Astrocyte (in vitro differentiated cells and primary cell): ENCODE results near the gene SLC39A5. TPM values are rescaled to one million over a fixed set of nuclear protein-coding genes. Genes with fewer than 3 reads are reported as not detected.

Experiments
- DNase-seq: peaks from one replicate; pipeline ENCODE4 v3.0.0-alpha.2; 2010; ENCODE audit warnings: low read depth
- FAIRE-seq: peaks from 2 replicates; lab custom pipeline; 2011; peaks lifted over from hg19 to GRCh38; lab: Jason Lieb, UNC
- H2AFZ ChIP-seq: 2 replicates; pipeline ENCODE4 v1.6.0; 2012; ENCODE audit warnings: low read depth, low read length, inconsistent platforms
- H3K27ac ChIP-seq: 2 replicates; pipeline ENCODE4 v1.5.1; 2011; ENCODE audit warnings: low read depth, low read length, inconsistent platforms
- H3K27me3 ChIP-seq: 2 replicates; pipeline ENCODE4 v1.6.0; 2011; ENCODE audit warnings: low read length, inconsistent platforms; ENCODE audit not compliant: insufficient read depth
- H3K36me3 ChIP-seq: 2 replicates; pipeline ENCODE4 v1.5.1; 2011; ENCODE audit warnings: low read length, inconsistent platforms; ENCODE audit not compliant: insufficient read depth
- H3K4me1 ChIP-seq: 2 replicates; pipeline ENCODE4 v1.5.1; 2011; ENCODE audit warnings: low read length, inconsistent platforms; ENCODE audit not compliant: insufficient read depth
- H3K4me2 ChIP-seq: 2 replicates; pipeline ENCODE4 v1.6.0; 2012; ENCODE audit warnings: low read length, inconsistent platforms
- H3K4me3 ChIP-seq: 2 replicates; pipeline ENCODE4 v1.5.1; 2011; ENCODE audit warnings: low read depth, mild to moderate bottlenecking, low read length, inconsistent platforms; ENCODE audit not compliant: insufficient read depth
- H3K79me2 ChIP-seq: 2 replicates; pipeline ENCODE4 v1.6.0; 2012; ENCODE audit warnings: mild to moderate bottlenecking, low read length, inconsistent platforms; ENCODE audit not compliant: insufficient read depth
- H3K9ac ChIP-seq: 2 replicates; pipeline ENCODE4 v1.6.0; 2012; ENCODE audit warnings: mild to moderate bottlenecking, low read length, inconsistent platforms
- H3K9me3 ChIP-seq: 2 replicates; pipeline ENCODE4 v1.5.1; 2012; ENCODE audit warnings: low read depth, mild to moderate bottlenecking, low read length, inconsistent platforms; ENCODE audit not compliant: insufficient read depth
- H4K20me1 ChIP-seq: 2 replicates; pipeline ENCODE4 v1.6.0; 2012; ENCODE audit warnings: low read length, inconsistent platforms; ENCODE audit not compliant: insufficient read depth
- H3K27ac Mint-ChIP-seq: one replicate; pipeline ENCODE4 v1.8.0; 2021; ENCODE audit warnings: mild to moderate bottlenecking, mixed read lengths; ENCODE audit not compliant: unreplicated experiment
- H3K27me3 Mint-ChIP-seq: one replicate; pipeline ENCODE4 v1.8.0; 2021; ENCODE audit warnings: low read depth, mixed read lengths; ENCODE audit not compliant: unreplicated experiment
- H3K36me3 Mint-ChIP-seq: one replicate; pipeline ENCODE4 v1.8.0; 2021; ENCODE audit warnings: low read depth, mixed read lengths; ENCODE audit not compliant: unreplicated experiment
- H3K4me1 Mint-ChIP-seq: one replicate; pipeline ENCODE4 v1.8.0; 2021; ENCODE audit warnings: low read depth, mixed read lengths; ENCODE audit not compliant: unreplicated experiment
- H3K4me3 Mint-ChIP-seq: one replicate; pipeline ENCODE4 v1.8.0; 2021; ENCODE audit warnings: mild to moderate bottlenecking, moderate library complexity, mixed read lengths; ENCODE audit not compliant: unreplicated experiment
- H3K9me3 Mint-ChIP-seq: one replicate; pipeline ENCODE4 v1.8.0; 2021; ENCODE audit warnings: mild to moderate bottlenecking, mixed read lengths; ENCODE audit not compliant: unreplicated experiment
- EZH2 ChIP-seq: IDR thresholded peaks from 2 replicates; pipeline ENCODE4 v1.6.1; 2012; ENCODE audit warnings: mild to moderate bottlenecking, low read length, inconsistent platforms; ENCODE audit not compliant: insufficient read depth
- total RNA-seq: library from RNA; stranded (reverse); gene quantifications from 2 replicates; pipeline ENCODE4 v1.2.1, GENCODE V29; 2021
- TF ChIP-seq, protein P1 (sequence below): IDR thresholded peaks from 2 replicates; pipeline ENCODE4 v1.5.1; 2011; ENCODE audit warnings: low read depth, mild to moderate bottlenecking, inconsistent platforms, low read length, moderate library complexity; ENCODE audit not compliant: insufficient read depth

The SLC39A5 gene
- total RNA-seq, 1 donor from 2014 or later = 0.39 TPM

DNA sequence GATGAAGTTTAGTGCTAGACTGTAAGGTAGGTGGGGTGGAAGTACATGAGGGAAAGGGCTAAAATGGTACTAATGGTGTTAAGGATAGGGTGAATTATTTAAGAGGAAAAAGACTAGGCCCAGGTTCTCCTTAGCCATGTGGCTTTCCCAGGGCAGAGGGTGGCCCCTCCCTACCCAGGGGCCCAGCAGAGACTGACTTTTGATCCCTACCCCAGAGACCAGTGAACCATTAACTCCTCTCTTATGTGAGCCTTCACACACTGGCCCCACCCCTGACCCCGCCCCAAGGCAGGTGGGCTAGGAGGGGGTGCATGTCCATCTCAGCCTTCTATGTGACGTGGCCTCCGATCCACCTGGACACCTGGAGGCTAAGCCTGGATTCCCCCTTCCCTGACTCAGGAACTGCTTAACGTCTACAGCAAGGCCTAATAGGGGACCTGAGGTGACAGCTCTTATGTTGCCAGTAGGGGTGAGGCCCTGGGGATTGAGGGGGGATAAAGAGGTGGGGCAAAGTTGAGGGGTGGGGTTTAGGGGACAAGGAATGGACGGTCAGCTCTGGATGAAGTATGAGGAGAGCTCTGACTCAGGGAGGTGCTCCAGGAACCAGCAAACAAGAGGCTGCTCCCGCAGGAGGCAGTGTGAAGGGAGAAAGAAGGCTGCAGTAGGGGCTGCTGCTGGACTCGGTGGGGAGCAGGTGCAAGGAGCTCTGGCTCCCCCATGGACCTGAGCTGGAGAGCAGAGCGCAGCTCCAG lies 757 bp downstream of the SLC39A5 start:
- no peaks in the 10 kb centered on the region for H3K9me3 ChIP-seq
- H3K4me1 Mint-ChIP-seq = no peaks in the 10 kb centered on the region
- H3K4me2 ChIP-seq = no peak overlapping the region
- H3K9me3 Mint-ChIP-seq = no peaks in the 10 kb centered on the region
- H3K9ac ChIP-seq = no peak overlapping the region
- peaks cover 4% of the 10 kb centered on the region for H3K27me3 Mint-ChIP-seq
- no peak overlapping the region for H3K4me3 Mint-ChIP-seq
- no peak overlapping the region for H2AFZ ChIP-seq
- H3K36me3 ChIP-seq = peaks cover 3% of the 10 kb centered on the region
- H3K27ac ChIP-seq = no peak overlapping the region
- FAIRE-seq = no peak
- H4K20me1 ChIP-seq = peaks cover 5% of the 10 kb centered on the region
- H3K79me2 ChIP-seq = no peaks in the 10 kb centered on the region
- H3K27ac Mint-ChIP-seq = peak overlapping the region; percentile 18
- no peaks in the 10 kb centered on the region for H3K4me1 ChIP-seq
- no peak overlapping the region for H3K4me3 ChIP-seq
- DNase-seq = no peak
- H3K36me3 Mint-ChIP-seq = peaks cover 7% of the 10 kb centered on the region
- H3K27me3 ChIP-seq = no peaks in the 10 kb centered on the region
- TF ChIP-seq EZH2 = no peak

DNA sequence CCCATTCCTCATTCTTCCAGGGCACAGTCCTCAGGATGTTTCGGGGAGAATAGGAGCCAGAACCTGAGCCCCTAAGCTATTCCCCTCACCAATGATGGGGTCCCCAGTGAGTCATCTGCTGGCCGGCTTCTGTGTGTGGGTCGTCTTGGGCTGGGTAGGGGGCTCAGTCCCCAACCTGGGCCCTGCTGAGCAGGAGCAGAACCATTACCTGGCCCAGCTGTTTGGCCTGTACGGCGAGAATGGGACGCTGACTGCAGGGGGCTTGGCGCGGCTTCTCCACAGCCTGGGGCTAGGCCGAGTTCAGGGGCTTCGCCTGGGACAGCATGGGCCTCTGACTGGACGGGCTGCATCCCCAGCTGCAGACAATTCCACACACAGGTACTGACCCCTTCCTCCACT lies 1.3 kb downstream of the SLC39A5 start:
- H3K27ac Mint-ChIP-seq = no peak overlapping the region
- no peaks in the 10 kb centered on the region for H3K9me3 Mint-ChIP-seq
- Histone ChIP-seq H3K27ac (no peak overlapping the region), H3K9me3 (no peaks in the 10 kb centered on the region), H3K27me3 (no peaks in the 10 kb centered on the region), H3K9ac (no peak overlapping the region), H4K20me1 (peaks cover 9% of the 10 kb centered on the region), H3K79me2 (no peaks in the 10 kb centered on the region), H3K4me1 (no peaks in the 10 kb centered on the region), H3K4me3 (no peak overlapping the region), H3K4me2 (no peak overlapping the region), H3K36me3 (peaks cover 3% of the 10 kb centered on the region), H2AFZ (no peak overlapping the region)
- no peak for DNase-seq
- H3K4me1 Mint-ChIP-seq = no peaks in the 10 kb centered on the region
- peaks cover 7% of the 10 kb centered on the region for H3K36me3 Mint-ChIP-seq
- peaks cover 4% of the 10 kb centered on the region for H3K27me3 Mint-ChIP-seq
- FAIRE-seq = no peak
- H3K4me3 Mint-ChIP-seq = no peak overlapping the region
- no peak for TF ChIP-seq EZH2
- TF ChIP-seq, protein P1, sequence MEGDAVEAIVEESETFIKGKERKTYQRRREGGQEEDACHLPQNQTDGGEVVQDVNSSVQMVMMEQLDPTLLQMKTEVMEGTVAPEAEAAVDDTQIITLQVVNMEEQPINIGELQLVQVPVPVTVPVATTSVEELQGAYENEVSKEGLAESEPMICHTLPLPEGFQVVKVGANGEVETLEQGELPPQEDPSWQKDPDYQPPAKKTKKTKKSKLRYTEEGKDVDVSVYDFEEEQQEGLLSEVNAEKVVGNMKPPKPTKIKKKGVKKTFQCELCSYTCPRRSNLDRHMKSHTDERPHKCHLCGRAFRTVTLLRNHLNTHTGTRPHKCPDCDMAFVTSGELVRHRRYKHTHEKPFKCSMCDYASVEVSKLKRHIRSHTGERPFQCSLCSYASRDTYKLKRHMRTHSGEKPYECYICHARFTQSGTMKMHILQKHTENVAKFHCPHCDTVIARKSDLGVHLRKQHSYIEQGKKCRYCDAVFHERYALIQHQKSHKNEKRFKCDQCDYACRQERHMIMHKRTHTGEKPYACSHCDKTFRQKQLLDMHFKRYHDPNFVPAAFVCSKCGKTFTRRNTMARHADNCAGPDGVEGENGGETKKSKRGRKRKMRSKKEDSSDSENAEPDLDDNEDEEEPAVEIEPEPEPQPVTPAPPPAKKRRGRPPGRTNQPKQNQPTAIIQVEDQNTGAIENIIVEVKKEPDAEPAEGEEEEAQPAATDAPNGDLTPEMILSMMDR = no peak

DNA sequence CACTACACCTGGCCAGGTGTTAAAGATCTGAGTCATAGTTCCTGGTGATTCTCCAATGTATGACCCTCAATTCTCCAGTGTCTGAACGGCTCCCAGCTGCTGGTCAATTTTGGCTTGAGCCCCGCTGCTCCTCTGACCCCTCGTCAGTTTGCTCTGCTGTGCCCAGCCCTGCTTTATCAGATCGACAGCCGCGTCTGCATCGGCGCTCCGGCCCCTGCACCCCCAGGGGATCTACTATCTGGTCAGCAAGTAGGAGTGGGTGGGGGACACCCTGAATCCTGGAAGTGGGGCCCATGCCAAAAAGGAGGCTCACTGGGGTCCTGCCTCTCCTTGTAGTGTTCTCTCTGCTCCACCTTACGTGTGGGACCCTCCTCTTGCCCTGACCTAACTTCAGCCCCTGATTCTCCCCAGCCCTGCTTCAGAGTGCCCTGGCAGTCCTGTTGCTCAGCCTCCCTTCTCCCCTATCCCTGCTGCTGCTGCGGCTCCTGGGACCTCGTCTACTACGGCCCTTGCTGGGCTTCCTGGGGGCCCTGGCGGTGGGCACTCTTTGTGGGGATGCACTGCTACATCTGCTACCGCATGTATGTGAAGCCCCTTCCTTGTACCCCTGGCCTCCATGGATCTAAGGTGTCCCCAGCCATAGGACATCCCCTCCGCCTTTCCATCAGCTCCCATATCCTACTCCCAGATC lies 5.0 kb downstream of the SLC39A5 start:
- no peaks in the 10 kb centered on the region for H3K4me1 ChIP-seq
- FAIRE-seq = no peak
- H3K9ac ChIP-seq = no peak overlapping the region
- no peak for DNase-seq
- no peaks in the 10 kb centered on the region for H3K27me3 ChIP-seq
- H2AFZ ChIP-seq = no peak overlapping the region
- H3K4me3 ChIP-seq = no peak overlapping the region
- no peaks in the 10 kb centered on the region for H3K79me2 ChIP-seq
- Mint-ChIP-seq H3K4me3 (no peak overlapping the region), H3K36me3 (peaks cover 9% of the 10 kb centered on the region), H3K4me1 (peaks cover 10% of the 10 kb centered on the region), H3K9me3 (no peaks in the 10 kb centered on the region), H3K27ac (no peak overlapping the region), H3K27me3 (peaks cover 4% of the 10 kb centered on the region)
- H3K36me3 ChIP-seq = no peaks in the 10 kb centered on the region
- H4K20me1 ChIP-seq = peaks cover 42% of the 10 kb centered on the region
- no peak overlapping the region for H3K27ac ChIP-seq
- no peak for TF ChIP-seq EZH2
- TF ChIP-seq, protein P1 = no peak
- no peak overlapping the region for H3K4me2 ChIP-seq
- H3K9me3 ChIP-seq = no peaks in the 10 kb centered on the region
